ENCODE data around the gene TMEM179. TPM values are rescaled to one million over a fixed set of nuclear protein-coding genes. Genes with fewer than 3 reads are reported as not detected.

The TMEM179 gene
- total RNA-seq, 1 experiment from 2014 or later, result 11.4 TPM

GRCh38 chr14:104600805-104601204 is 3.8 kb downstream of the TMEM179 start:
- no peak overlapping the region for H3K4ac ChIP-seq (ENCODE audit: low read depth, low read length)
- peaks cover 2% of the 10 kb centered on the region; the same call in 1 of the 2 replicates for H3K27me3 ChIP-seq (ENCODE audit: insufficient read depth, low read length)
- no peak overlapping the region for H3K18ac ChIP-seq (ENCODE audit: insufficient read length, low read depth, low read length)
- H2BK5ac ChIP-seq (ENCODE audit: insufficient read length, low read length), result no peak overlapping the region
- DNase-seq, result no peak
- no peak overlapping the region for H2AK5ac ChIP-seq (ENCODE audit: insufficient read length, low read length)
- H4K91ac ChIP-seq (ENCODE audit: insufficient read length, low read depth, low read length), result no peak overlapping the region
- H2BK20ac ChIP-seq (ENCODE audit: low read depth, low read length, poor library complexity, severe bottlenecking), result no peak overlapping the region
- no peak overlapping the region for H4K5ac ChIP-seq (ENCODE audit: insufficient read length, low read depth, low read length)
- no peak overlapping the region for H4K8ac ChIP-seq (replicated peaks; ENCODE audit: insufficient read length, low read depth, low read length)
- no peak overlapping the region for H2BK12ac ChIP-seq (ENCODE audit: insufficient read length, low read depth, low read length)
- H3K4me2 ChIP-seq (ENCODE audit: insufficient read depth, insufficient read length, low read length), result no peak overlapping the region
- no peak overlapping the region for H2AFZ ChIP-seq (ENCODE audit: low read length)
- H3K9me3 ChIP-seq (ENCODE audit: control insufficient read depth, low read depth, low read length), result no peaks in the 10 kb centered on the region
- no peak overlapping the region for H3K27ac ChIP-seq (ENCODE audit: insufficient read length, low read depth, low read length)
- H3K14ac ChIP-seq (ENCODE audit: insufficient read depth, low read length), result no peak overlapping the region
- H3K23ac ChIP-seq (ENCODE audit: insufficient read length, low read depth, low read length), result no peak overlapping the region
- H2BK120ac ChIP-seq (ENCODE audit: low read depth, low read length, poor library complexity, severe bottlenecking), result no peak overlapping the region
- no peak overlapping the region for H3K4me3 Mint-ChIP-seq
- H3K4me1 ChIP-seq (ENCODE audit: insufficient read depth, low read length), result no peaks in the 10 kb centered on the region
- peaks cover 41% of the 10 kb centered on the region for H3K27me3 Mint-ChIP-seq (ENCODE audit: low read depth)
- H3K4me1 Mint-ChIP-seq, result peaks cover 7 to 16% of the 10 kb centered on the region in 2 experiments
- no peak overlapping the region for H2BK15ac ChIP-seq (ENCODE audit: low read depth, low read length)
- H3K79me2 ChIP-seq (ENCODE audit: insufficient read depth, low read length), result no peaks in the 10 kb centered on the region
- peaks cover 7% of the 10 kb centered on the region for H3K23me2 ChIP-seq (ENCODE audit: insufficient read length, low read depth, low read length, poor library complexity, severe bottlenecking)
- no peak overlapping the region for H3T11ph ChIP-seq (ENCODE audit: low read length)
- no peaks in the 10 kb centered on the region for H3K9me3 Mint-ChIP-seq
- TF ChIP-seq CTCF (conservative IDR thresholded peaks at IDR 0.05), result no peak
- H4K20me1 ChIP-seq (ENCODE audit: control insufficient read depth, insufficient read depth, insufficient read length), result no peaks in the 10 kb centered on the region
- no peak overlapping the region for H3K9ac ChIP-seq (ENCODE audit: extremely low read depth, insufficient read length, low read length)
- H3K79me1 ChIP-seq (ENCODE audit: insufficient read depth, low read depth, low read length, poor library complexity, severe bottlenecking), result no peaks in the 10 kb centered on the region
- H3K36me3 Mint-ChIP-seq (ENCODE audit: insufficient read depth in 1 of 3, low read depth in 3 of 3), result no peaks in the 10 kb centered on the region
- WGBS (ENCODE audit: extremely low coverage, insufficient read length, low lambda C conversion rate), result no CpG with 5 or more reads among the region's 8 CpGs
- no peak overlapping the region for H3K27ac Mint-ChIP-seq
- H3K56ac ChIP-seq (ENCODE audit: insufficient read length, low read depth, low read length), result no peak overlapping the region

Data from H9 (cell line).